GF-D8 (cell line): ENCODE measurements around the gene MINDY1.

Experiments used
- DNase-seq: peaks from one replicate; lab custom pipeline; 2025; lab: John Stamatoyannopoulos, UW

Gene MINDY1

DNA sequence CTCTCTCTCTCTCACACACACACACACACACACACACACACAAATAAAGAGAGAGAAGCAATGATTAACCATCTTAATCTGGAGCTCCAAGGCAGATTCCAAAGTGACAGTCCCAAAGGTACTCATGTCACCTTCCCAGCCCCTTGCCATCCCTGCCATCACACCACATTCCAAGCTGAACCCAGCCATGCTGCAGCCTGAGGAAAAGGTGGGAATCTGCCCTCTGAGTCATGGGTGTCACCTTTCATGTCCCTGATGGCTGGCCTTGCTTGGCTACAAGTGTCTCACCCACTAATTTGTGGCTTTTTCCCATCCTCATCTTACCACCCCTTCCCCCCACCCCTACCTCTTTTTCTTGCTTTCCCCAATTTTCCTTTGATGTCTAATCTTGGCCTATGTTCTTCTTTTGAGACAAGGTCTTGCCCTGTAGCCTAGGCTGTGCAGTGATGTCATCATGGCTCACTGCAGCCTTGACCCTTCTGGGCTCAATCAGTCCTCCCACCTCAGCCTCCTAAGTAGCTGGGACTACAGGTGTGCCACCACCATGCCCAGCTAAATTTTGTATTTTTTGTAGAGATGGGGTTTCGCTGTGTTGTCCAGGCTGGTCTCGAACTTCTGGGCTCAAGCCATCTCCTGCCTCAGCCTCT, 21.4 kb downstream of the MINDY1 start:
- DNase-seq = no peak

GRCh38 chr1:150981805-150982712, 24.6 kb downstream of the MINDY1 start, which contains the start of gene ANXA9:
TSS of gene ANXA9 (plus strand) at chr1:150982292. CDS start at chr1:150983106, 814 bp downstream.
- no peak for DNase-seq

DNA sequence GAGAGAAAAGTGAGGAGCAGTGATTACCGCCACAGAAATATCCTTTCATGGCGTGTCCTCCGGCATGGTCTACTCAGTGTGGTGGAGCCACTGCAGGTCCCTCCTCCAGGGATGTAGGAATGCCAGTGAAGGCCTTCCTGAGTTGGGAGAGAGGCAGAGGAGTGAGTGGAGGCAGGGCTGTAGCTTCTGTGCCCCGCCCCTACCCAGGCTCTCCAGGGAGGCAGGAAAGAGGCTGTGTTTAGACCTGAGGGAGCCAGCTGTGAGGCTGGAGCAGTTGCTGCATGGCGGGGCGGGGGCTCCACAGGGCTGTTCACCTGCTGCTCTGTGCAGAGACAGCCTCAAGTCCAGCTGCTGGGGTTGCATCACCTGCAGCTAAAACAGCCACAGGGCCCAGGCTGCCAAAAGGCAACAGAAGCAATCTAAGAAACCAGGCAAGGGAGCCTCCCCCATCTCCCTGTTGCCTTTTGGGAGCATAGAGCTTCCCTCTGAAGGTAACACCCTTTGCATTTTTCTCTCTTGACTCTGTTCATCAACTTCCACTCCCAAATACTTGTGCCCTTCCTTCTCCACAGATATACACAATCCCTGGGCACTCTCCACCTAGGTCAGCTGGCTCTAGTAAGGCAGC, 25.4 kb downstream of the MINDY1 start:
- DNase-seq = no peak

DNA sequence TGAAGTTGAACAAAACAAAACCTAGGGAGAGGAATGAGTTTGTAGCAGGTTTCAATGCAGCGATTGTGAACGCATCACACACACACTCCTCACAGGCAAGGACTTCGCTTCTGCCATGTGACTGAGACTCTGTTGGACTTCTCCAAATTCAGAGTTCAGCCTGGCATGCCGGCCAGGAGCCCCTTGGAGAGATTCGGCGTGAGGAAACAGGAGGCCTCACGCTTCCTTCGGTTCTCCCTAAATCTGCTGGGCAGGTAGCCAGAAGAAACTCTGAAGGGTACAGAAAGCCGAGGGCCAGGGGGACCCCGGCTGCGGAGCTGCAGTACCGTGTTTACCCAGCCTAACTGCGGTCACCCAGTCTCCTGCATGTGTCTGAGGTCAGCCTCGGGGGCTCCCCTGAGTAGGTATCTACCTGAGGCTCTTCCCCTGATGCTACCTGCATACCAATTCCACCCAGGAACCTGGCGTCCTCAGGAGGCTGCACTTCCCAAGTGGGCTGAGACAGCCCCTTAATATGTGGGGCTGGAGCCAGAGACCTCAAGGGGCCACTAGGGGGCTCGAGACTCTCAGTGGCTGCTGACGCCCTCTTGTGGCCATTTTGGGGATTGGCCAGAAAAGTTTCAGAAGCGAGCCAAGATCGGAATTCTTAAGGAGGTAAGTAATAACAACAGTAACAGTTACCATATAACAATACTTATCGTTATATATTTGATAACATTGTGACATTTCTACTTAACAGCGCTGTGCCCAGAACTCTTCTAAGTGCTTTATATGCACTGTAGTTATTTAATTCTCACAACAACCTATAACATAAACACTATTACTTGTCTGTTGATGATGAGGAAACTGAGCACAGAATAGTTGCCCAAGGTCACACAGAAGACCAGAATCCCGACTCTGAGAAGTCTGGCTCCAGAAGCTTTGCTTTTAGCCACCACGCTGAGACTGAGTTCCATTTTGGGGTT, 27.3 kb downstream of the MINDY1 start:
- peak; percentile 44 for DNase-seq

GRCh38 chr1:150976879-150977694, 29.6 kb downstream of the MINDY1 start:
- DNase-seq = peak; percentile 90

DNA sequence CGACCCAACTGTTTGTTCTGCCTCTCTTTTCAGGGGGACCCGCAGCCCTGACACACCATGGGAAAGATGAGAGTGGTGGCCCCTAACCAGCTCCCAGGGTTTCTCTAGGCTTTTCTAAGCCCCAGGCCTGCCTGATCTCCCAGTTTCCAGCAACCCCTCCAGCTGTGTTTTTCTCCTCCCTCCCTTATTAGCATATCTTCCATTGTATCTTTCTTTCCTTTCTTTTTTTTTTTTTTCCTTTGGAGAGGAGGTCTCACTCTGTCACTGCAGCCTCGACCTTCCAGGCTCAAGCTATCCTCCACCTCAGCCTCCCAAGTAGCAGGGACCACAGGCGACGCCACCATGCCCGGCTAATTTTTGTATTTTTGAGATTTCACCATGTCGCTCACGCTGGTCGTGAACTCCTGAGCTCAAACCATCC, 30.3 kb downstream of the MINDY1 start:
- DNase-seq = no peak

- DNase-seq = peak; percentile 38
These were observed 31.9 kb downstream of the MINDY1 start, which contains the start of gene CERS2 for GRCh38 chr1:150974580-150975478. TSS of gene CERS2 (minus strand) at chr1:150974835. CDS start at chr1:150969090, 5,745 bp downstream.

DNA sequence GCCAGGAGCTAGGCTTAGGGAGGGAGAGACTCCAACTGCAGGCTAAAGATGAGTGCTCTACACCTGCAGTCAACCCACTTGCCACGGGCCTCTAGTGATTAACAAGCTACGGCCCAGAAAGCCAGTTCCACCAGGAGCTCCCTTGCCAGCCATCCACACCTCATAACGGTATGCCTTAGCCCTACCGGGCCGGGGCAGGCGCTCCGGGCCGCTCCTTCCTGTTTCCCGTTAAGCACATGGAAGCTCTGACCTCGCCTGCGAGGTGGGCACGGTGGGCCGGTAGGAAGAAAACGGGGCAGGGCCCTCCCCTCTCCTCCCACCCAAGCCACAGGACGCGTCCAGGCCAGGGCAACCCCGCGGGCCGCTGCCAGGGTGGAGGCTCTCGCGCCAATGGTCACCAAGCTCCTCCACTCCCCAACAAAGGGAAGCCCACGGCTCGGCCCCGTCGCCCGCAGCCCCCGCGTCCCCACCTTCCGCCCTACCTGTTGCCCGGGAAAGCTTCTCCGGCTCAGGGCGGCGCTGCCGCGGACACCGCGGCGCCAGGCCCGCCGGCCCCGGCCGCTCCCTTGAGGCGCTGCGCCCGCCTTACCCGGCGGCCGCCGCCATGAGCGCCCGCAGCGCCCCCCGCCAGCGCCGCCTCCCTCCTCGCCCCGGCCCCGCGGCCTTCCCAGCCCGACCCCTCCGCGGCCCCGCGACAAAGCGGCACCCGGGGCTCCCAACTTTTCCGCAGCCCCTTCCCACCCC, 32.7 kb downstream of the MINDY1 start:
- DNase-seq = no peak

DNA sequence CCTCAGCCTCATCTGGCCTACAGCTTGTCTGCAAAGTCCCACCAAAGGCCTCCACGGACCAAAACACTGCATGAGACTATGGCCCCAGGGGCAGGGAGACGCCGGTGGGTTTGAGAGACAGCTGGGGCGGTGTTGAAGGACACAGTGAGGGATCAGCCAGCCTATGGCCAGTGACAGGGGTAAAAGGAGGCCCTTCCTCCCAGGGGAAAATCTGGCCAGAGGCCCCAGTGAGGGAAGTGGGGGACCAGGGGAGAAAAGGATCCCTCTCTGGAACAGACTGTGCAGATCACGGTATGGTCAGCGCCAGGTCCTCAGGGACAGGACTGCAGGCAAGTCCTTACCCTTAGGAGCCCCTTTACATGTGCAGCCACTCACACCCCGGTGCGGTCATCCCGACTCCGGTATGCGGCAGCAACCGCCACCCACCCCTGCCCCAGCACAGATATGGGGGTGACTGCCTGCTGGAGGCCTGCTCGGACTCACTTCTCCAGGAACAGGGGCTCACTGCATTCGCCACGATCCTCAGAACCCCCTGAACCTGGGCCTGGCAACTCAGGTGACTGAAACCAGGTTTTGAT, 33.4 kb downstream of the MINDY1 start:
- no peak for DNase-seq

- no peak for DNase-seq
These were observed 34.2 kb downstream of the MINDY1 start for GRCh38 chr1:150972417-150972940.

DNA sequence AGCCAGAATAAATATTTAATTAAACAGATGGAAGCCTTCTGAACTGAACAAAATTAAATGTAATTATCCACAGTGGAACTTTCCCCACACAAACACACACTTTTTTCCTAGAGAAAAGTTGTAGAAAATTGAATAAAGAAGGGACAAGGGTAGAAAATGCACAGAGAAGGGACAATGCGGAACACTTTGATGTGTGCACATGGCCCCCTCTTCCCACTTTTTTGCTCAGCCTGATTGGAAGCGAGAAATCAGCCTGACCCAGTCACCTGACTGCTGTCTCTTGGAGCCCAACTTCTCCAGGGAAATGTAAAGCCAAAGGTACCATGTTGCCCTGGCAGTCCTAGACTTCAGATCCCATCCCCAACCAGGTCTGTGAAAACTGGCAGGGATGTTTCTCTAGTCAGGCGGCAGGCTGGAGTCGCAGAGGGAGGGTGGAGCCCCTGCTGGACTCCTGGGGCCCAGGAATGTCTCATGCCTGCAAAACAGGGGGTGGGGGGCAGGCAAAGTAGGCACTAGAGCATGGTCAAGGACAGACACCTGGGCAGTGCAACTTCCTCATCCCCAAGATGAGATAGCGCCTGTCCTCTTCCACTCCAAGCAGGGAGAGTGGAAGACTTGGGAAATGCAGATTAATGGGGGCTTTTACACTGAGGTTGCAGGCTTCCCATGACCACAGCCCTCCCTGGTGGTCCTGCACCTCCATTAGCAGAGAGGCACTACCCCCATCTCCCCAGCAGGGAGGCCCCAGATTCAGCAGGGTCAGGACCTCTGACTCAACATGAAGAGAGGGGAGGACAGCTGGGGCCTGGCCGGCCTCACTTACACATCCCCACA, 34.9 kb downstream of the MINDY1 start:
- no peak for DNase-seq

- DNase-seq = no peak
These were observed 35.7 kb downstream of the MINDY1 start for GRCh38 chr1:150970808-150971582.

DNA sequence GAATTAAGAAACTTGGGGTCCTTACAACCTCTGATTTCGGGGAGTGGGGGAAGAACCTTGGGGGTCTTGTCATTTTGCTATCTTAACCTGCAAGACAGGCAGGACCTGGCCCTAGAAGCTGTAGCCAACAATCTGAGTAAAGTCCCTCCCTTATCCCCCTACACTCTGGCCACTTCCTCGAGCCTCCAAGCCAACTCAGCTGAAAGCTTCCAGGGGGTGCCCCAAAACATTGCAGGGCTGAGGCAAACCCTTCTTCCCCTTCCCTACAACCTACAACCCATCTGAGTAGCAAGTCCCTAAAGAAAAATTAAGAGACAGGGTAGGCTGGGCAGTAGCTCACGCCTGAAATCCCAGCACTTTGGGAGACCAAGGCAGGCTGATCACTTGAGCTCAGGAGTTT, 37.1 kb downstream of the MINDY1 start:
- DNase-seq = no peak

DNA sequence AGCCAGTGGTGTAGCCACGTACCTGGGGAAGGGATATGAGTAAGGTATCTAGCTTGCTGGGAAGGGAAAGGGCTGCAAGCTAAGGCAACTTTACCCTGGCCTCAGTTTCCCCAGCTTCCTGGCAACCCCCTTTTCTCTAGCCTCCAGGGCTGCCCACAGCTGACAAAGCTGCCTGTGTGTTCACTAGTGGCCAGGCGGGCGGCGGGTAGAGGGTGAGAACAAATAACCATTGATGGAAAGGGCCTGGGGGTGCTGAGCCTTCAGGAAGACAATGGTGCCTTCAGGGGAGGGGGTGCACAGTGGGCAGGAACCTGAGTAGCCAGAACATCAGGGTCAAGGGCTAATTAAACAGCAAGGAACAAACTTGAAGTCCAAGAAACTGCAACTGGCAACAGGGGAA, 38.2 kb downstream of the MINDY1 start:
- no peak for DNase-seq

- DNase-seq = no peak
These were observed 38.8 kb downstream of the MINDY1 start for GRCh38 chr1:150967936-150968335.

- no peak for DNase-seq
These were observed 40.7 kb downstream of the MINDY1 start for GRCh38 chr1:150966011-150966410.
